ENCODE measurements around the gene FNDC3B. TPM values are rescaled to one million over a fixed set of nuclear protein-coding genes. Genes with fewer than 3 reads are reported as not detected.

FNDC3B gene
- total and polyA plus RNA-seq, 10 donors, result 3.1 to 149 (median 103) TPM

GRCh38 chr3:172031996-172032395, 7.4 kb upstream of the FNDC3B start:
- Histone ChIP-seq H3K4me3 (no peak overlapping the region), H3K4me1 (peaks cover 0 to 17% (median 2%) of the 10 kb centered on the region in 6 donors), H3K36me3 (no peaks in the 10 kb centered on the region), H3K27me3 (replicated peaks in 1 of 7) (no peaks in the 10 kb centered on the region), H3K9me3 (no peaks in the 10 kb centered on the region), H3K27ac (no peak overlapping the region)
- 73 to 93% (median 85%) methylated on average over 3 of the region's 3 CpGs for WGBS, 5 donors
- TF ChIP-seq POLR2AphosphoS5 (IDR thresholded peaks at IDR 0.05), result no peak
- TF ChIP-seq, protein P1, sequence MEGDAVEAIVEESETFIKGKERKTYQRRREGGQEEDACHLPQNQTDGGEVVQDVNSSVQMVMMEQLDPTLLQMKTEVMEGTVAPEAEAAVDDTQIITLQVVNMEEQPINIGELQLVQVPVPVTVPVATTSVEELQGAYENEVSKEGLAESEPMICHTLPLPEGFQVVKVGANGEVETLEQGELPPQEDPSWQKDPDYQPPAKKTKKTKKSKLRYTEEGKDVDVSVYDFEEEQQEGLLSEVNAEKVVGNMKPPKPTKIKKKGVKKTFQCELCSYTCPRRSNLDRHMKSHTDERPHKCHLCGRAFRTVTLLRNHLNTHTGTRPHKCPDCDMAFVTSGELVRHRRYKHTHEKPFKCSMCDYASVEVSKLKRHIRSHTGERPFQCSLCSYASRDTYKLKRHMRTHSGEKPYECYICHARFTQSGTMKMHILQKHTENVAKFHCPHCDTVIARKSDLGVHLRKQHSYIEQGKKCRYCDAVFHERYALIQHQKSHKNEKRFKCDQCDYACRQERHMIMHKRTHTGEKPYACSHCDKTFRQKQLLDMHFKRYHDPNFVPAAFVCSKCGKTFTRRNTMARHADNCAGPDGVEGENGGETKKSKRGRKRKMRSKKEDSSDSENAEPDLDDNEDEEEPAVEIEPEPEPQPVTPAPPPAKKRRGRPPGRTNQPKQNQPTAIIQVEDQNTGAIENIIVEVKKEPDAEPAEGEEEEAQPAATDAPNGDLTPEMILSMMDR (IDR thresholded peaks at IDR 0.05 in 8 of 11, conservative IDR thresholded peaks at IDR 0.05 in 3 of 11), result no peak
- DNase-seq, result no peak
- intact Hi-C loops (cut with DNase I; ENCODE audit: low total_unique reads), result loop anchor here (10.0 kb wide), 1 partner anchor 293 kb away; no protein-coding TSS in a partner anchor

- H3K27ac ChIP-seq, result no peak overlapping the region
- no peak overlapping the region for H3K4me3 ChIP-seq
- H3K27me3 ChIP-seq (replicated peaks in 1 of 7), result no peaks in the 10 kb centered on the region
- TF ChIP-seq POLR2A (IDR thresholded peaks at IDR 0.05), result no peak
- TF ChIP-seq, protein P1 (IDR thresholded peaks at IDR 0.05 in 8 of 11, conservative IDR thresholded peaks at IDR 0.05 in 3 of 11), result no peak
- no peak for TF ChIP-seq POLR2AphosphoS5 (IDR thresholded peaks at IDR 0.05)
- 43 to 72% (median 59%) methylated on average over 2 of the region's 2 CpGs for WGBS, 5 donors
- no peak for DNase-seq
- no peaks in the 10 kb centered on the region for H3K9me3 ChIP-seq
- H3K4me1 ChIP-seq, result peaks cover 0 to 23% (median 5%) of the 10 kb centered on the region in 6 donors
- H3K36me3 ChIP-seq, result no peaks in the 10 kb centered on the region
- intact Hi-C loops (cut with DNase I; ENCODE audit: low total_unique reads), result loop anchor here (10.0 kb wide), 1 partner anchor 291 kb away; no protein-coding TSS in a partner anchor
These were observed 6.0 kb upstream of the FNDC3B start for GRCh38 chr3:172033396-172033795.

DNA sequence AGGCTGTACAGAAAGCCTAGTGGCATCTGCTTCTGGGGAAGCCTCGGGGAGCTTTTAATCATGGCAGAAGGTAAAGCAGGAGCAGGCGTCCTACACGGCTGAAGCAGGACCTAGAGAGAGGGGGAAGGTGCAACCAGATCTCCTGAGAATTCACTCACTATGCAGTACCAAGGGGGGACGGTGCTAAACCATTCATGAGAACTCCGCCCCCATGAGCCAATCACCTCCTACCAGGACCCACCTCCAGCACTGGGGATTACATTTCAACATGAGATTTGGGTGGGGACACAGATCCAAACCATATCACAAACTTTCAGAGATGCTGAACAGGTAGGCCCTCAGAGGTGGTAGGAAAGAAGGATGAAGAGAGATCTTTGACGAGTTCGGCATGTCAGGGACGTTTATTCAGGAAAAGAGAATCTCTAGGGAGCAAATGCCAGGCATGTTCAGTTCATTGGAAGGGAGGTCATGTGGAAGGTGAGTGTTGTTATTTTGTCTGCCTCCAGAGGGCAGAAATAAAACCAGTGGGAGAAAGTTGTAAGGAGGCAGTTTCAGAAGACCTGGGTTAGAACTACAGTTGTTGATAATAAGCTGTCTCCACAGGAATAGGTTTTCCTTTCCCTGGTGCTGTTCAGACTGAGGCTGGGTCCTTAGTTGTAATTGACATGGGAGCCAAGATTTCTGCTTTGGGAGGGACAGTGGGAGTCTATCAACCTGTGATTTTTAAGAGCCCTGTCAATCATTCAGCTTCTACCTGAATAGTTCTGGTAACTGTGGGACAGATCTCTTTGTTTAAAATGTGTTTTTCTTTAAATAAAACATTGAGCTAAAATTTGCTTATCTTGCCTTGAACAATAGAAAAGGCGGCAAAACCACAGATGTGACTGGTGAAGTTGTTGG, 4.3 kb upstream of the FNDC3B start:
- 80 to 90% (median 82%) methylated on average over 9 of the region's 9 CpGs for WGBS, 5 donors
- no peaks in the 10 kb centered on the region for H3K36me3 ChIP-seq
- intact Hi-C loops (cut with DNase I; ENCODE audit: low total_unique reads), result loop anchor here (10.0 kb wide), 1 partner anchor 290 kb away; no protein-coding TSS in a partner anchor
- no peak for DNase-seq
- no peak overlapping the region for H3K4me3 ChIP-seq
- no peak for TF ChIP-seq POLR2A (IDR thresholded peaks at IDR 0.05)
- no peak for TF ChIP-seq POLR2AphosphoS5 (IDR thresholded peaks at IDR 0.05)
- TF ChIP-seq, protein P1 (IDR thresholded peaks at IDR 0.05 in 8 of 11, conservative IDR thresholded peaks at IDR 0.05 in 3 of 11), result peak; percentile 29 to 66 (median 55)
- no peaks in the 10 kb centered on the region for H3K9me3 ChIP-seq
- H3K4me1 ChIP-seq, result peaks cover 5 to 23% (median 11%) of the 10 kb centered on the region in 6 donors
- H3K27me3 ChIP-seq (replicated peaks in 1 of 7), result peaks cover 0 to under 1% (median 0%) of the 10 kb centered on the region in 7 donors
- no peak overlapping the region for H3K27ac ChIP-seq

GRCh38 chr3:172036541-172037215, 2.7 kb upstream of the FNDC3B start:
- TF ChIP-seq POLR2A (IDR thresholded peaks at IDR 0.05) (no peak), POLR2AphosphoS5 (IDR thresholded peaks at IDR 0.05) (no peak)
- TF ChIP-seq, protein P1 (IDR thresholded peaks at IDR 0.05 in 8 of 11, conservative IDR thresholded peaks at IDR 0.05 in 3 of 11), result no peak
- intact Hi-C loops (cut with DNase I; ENCODE audit: low total_unique reads), result loop anchor here (10.0 kb wide), 1 partner anchor 288 kb away; no protein-coding TSS in a partner anchor

More at GRCh38 chr3:172036541-172037215, 2.7 kb upstream of the FNDC3B start:
- DNase-seq, result no peak
- Histone ChIP-seq H3K9me3 (no peaks in the 10 kb centered on the region), H3K27me3 (replicated peaks in 1 of 7) (peaks cover 0 to 10% (median 0%) of the 10 kb centered on the region in 7 donors), H3K4me3 (no peak overlapping the region), H3K4me1 (peaks cover 7 to 35% (median 17%) of the 10 kb centered on the region in 6 donors), H3K27ac (no peak overlapping the region), H3K36me3 (no peaks in the 10 kb centered on the region)
